Adipocyte (in vitro differentiated cells): ENCODE results near the gene AGK.

Experiments
- DNase-seq: peaks from one replicate; pipeline ENCODE4 v3.0.0-alpha.2; 2015; ENCODE audit warnings: low read depth
- H3K27me3 ChIP-seq: replicated peaks from 2 replicates; pipeline ENCODE4 v1.7.0; 2013; ENCODE audit warnings: mild to moderate bottlenecking, low read length, moderate library complexity; ENCODE audit not compliant: control insufficient read depth, insufficient read depth
- H3K36me3 ChIP-seq: 2 replicates; pipeline ENCODE4 v1.7.0; 2013; ENCODE audit warnings: low read length, mild to moderate bottlenecking, moderate library complexity; ENCODE audit not compliant: control insufficient read depth, insufficient read depth, severe bottlenecking
- H3K4me1 ChIP-seq: 2 replicates; pipeline ENCODE4 v1.7.0; 2013; ENCODE audit warnings: mild to moderate bottlenecking, low read length, moderate library complexity; ENCODE audit not compliant: control insufficient read depth, insufficient read depth
- H3K4me3 ChIP-seq: 2 replicates; pipeline ENCODE4 v1.7.0; 2013; ENCODE audit warnings: mild to moderate bottlenecking, low read length, moderate library complexity
- H3K9ac ChIP-seq: 2 replicates; pipeline ENCODE4 v1.7.0; 2013; ENCODE audit warnings: mild to moderate bottlenecking, low read length, moderate library complexity
- H3K9me3 ChIP-seq: 2 replicates; pipeline ENCODE4 v1.7.0; 2013; ENCODE audit warnings: mild to moderate bottlenecking, low read length, moderate library complexity; ENCODE audit not compliant: control insufficient read depth

Gene AGK

GRCh38 chr7:141590071-141590470 is 38.9 kb downstream of the AGK start:
- Histone ChIP-seq H3K4me1 (peaks cover 20% of the 10 kb centered on the region), H3K4me3 (no peak overlapping the region), H3K9ac (no peak overlapping the region), H3K27me3 (no peaks in the 10 kb centered on the region), H3K36me3 (no peaks in the 10 kb centered on the region), H3K9me3 (no peaks in the 10 kb centered on the region)
- no peak for DNase-seq

- Histone ChIP-seq H3K4me3 (no peak overlapping the region), H3K27me3 (no peaks in the 10 kb centered on the region), H3K4me1 (peaks cover 14% of the 10 kb centered on the region), H3K9ac (no peak overlapping the region), H3K36me3 (no peaks in the 10 kb centered on the region), H3K9me3 (no peaks in the 10 kb centered on the region)
- DNase-seq, result no peak
These were observed 39.5 kb downstream of the AGK start for GRCh38 chr7:141590666-141591065.

GRCh38 chr7:141593134-141593533 is 41.9 kb downstream of the AGK start:
- Histone ChIP-seq H3K9ac (no peak overlapping the region), H3K4me3 (no peak overlapping the region), H3K36me3 (peaks cover 13% of the 10 kb centered on the region), H3K9me3 (no peaks in the 10 kb centered on the region), H3K4me1 (no peaks in the 10 kb centered on the region), H3K27me3 (no peaks in the 10 kb centered on the region)
- DNase-seq, result peak; percentile 51

- Histone ChIP-seq H3K27me3 (no peaks in the 10 kb centered on the region), H3K9ac (no peak overlapping the region), H3K4me3 (no peak overlapping the region), H3K9me3 (no peaks in the 10 kb centered on the region), H3K36me3 (peaks cover 22% of the 10 kb centered on the region), H3K4me1 (peaks cover 10% of the 10 kb centered on the region)
- DNase-seq, result no peak
These were observed 46.8 kb downstream of the AGK start for GRCh38 chr7:141597966-141598365.

- Histone ChIP-seq H3K9ac (no peak overlapping the region), H3K36me3 (peaks cover 22% of the 10 kb centered on the region), H3K4me3 (no peak overlapping the region), H3K9me3 (no peaks in the 10 kb centered on the region), H3K4me1 (peaks cover 10% of the 10 kb centered on the region), H3K27me3 (no peaks in the 10 kb centered on the region)
- no peak for DNase-seq
These were observed 47.2 kb downstream of the AGK start for GRCh38 chr7:141598408-141598807.

GRCh38 chr7:141600168-141601006 is 49.2 kb downstream of the AGK start:
- H3K9me3 ChIP-seq, result no peaks in the 10 kb centered on the region
- H3K36me3 ChIP-seq, result peaks cover 29% of the 10 kb centered on the region
- peaks cover 10% of the 10 kb centered on the region for H3K4me1 ChIP-seq
- no peak overlapping the region for H3K4me3 ChIP-seq
- no peak overlapping the region for H3K9ac ChIP-seq
- no peaks in the 10 kb centered on the region for H3K27me3 ChIP-seq
- no peak for DNase-seq

GRCh38 chr7:141609576-141609975 is 58.4 kb downstream of the AGK start:
- no peaks in the 10 kb centered on the region for H3K27me3 ChIP-seq
- no peak overlapping the region for H3K4me3 ChIP-seq
- DNase-seq, result no peak
- peaks cover 36% of the 10 kb centered on the region for H3K36me3 ChIP-seq
- no peak overlapping the region for H3K9ac ChIP-seq
- peaks cover 6% of the 10 kb centered on the region for H3K4me1 ChIP-seq
- no peaks in the 10 kb centered on the region for H3K9me3 ChIP-seq

GRCh38 chr7:141610671-141611070 is 59.5 kb downstream of the AGK start:
- no peaks in the 10 kb centered on the region for H3K27me3 ChIP-seq
- peaks cover 6% of the 10 kb centered on the region for H3K4me1 ChIP-seq
- H3K9me3 ChIP-seq, result no peaks in the 10 kb centered on the region
- H3K36me3 ChIP-seq, result peaks cover 35% of the 10 kb centered on the region
- H3K9ac ChIP-seq, result no peak overlapping the region
- no peak overlapping the region for H3K4me3 ChIP-seq
- no peak for DNase-seq

- peaks cover 32% of the 10 kb centered on the region for H3K36me3 ChIP-seq
- H3K27me3 ChIP-seq, result no peaks in the 10 kb centered on the region
- no peak for DNase-seq
- H3K9ac ChIP-seq, result no peak overlapping the region
- H3K4me3 ChIP-seq, result no peak overlapping the region
- H3K9me3 ChIP-seq, result no peaks in the 10 kb centered on the region
- peaks cover 10% of the 10 kb centered on the region for H3K4me1 ChIP-seq
These were observed 61.7 kb downstream of the AGK start for GRCh38 chr7:141612861-141613260.

GRCh38 chr7:141617280-141617679 is 66.1 kb downstream of the AGK start:
- H3K4me1 ChIP-seq, result peaks cover 3% of the 10 kb centered on the region

GRCh38 chr7:141619745-141620144 is 68.5 kb downstream of the AGK start:
- Histone ChIP-seq H3K36me3 (peaks cover 35% of the 10 kb centered on the region), H3K27me3 (no peaks in the 10 kb centered on the region), H3K4me3 (no peak overlapping the region), H3K4me1 (peaks cover 3% of the 10 kb centered on the region), H3K9me3 (no peaks in the 10 kb centered on the region), H3K9ac (no peak overlapping the region)
- no peak for DNase-seq

More at GRCh38 chr7:141617280-141617679, 66.1 kb downstream of the AGK start:
- peak; percentile 53 for DNase-seq
- Histone ChIP-seq H3K4me3 (no peak overlapping the region), H3K9ac (no peak overlapping the region), H3K27me3 (no peaks in the 10 kb centered on the region), H3K36me3 (peaks cover 29% of the 10 kb centered on the region), H3K9me3 (no peaks in the 10 kb centered on the region)

- H3K27me3 ChIP-seq, result no peaks in the 10 kb centered on the region
- H3K4me1 ChIP-seq, result no peaks in the 10 kb centered on the region
- H3K4me3 ChIP-seq, result no peak overlapping the region
- peaks cover 30% of the 10 kb centered on the region for H3K36me3 ChIP-seq
- no peaks in the 10 kb centered on the region for H3K9me3 ChIP-seq
- H3K9ac ChIP-seq, result no peak overlapping the region
- no peak for DNase-seq
These were observed 73.6 kb downstream of the AGK start for GRCh38 chr7:141624763-141625162.
